Testis (tissue), 3 donors: ENCODE measurements around the gene SLC22A31. TPM values are rescaled to one million over a fixed set of nuclear protein-coding genes. Genes with fewer than 3 reads are reported as not detected.

ENCODE experiments used
- DNase-seq: peaks from one replicate; pipeline ENCODE4 v3.0.0-alpha.2; 2019
- H3K27ac ChIP-seq, 2 donors: fragments of 200-600 bp; sonication (generic); one replicate each; pipeline ENCODE4 v1.5.1; 2019
- H3K27me3 ChIP-seq: fragments of 200-600 bp; sonication (generic); one replicate; pipeline ENCODE4 v1.5.1; 2019
- H3K36me3 ChIP-seq: fragments of 200-600 bp; sonication (generic); one replicate; pipeline ENCODE4 v1.5.1; 2017; ENCODE audit warnings: low read depth; ENCODE audit errors: missing control alignments
- H3K4me1 ChIP-seq: fragments of 200-600 bp; sonication (generic); one replicate; pipeline ENCODE4 v1.5.1; 2019
- H3K4me3 ChIP-seq, 2 donors: fragments of 200-600 bp; sonication (generic); one replicate each; pipeline ENCODE4 v1.5.1; 2017 to 2019
- H3K9me3 ChIP-seq: fragments of 200-600 bp; sonication (generic); one replicate; pipeline ENCODE4 v1.5.1; 2017
- POLR2A ChIP-seq: fragments of 450-650 bp; IDR thresholded peaks from one replicate; pipeline ENCODE4 v1.6.1; 2017; ENCODE audit warnings: antibody characterized with exemption, mild to moderate bottlenecking, moderate library complexity
- WGBS, 2 donors: methylation state at CpG; one replicate each; pipeline ENCODE4 v1.1.5; 2018; 5-methylcytosine and 5-hydroxymethylcytosine counted together
- intact Hi-C: fragments of 100-400 bp; cut with DNase I; formaldehyde crosslinking; loops from one replicate; pipeline ENCODE4 v1.15.1; 2023; ENCODE audit warnings: low total_unique reads
- polyA plus RNA-seq: library from polyadenylated mRNA; stranded (reverse); fragments of 350-450 nt; fragmentation: Illumina TruSeq; extraction: RNeasy Lipid Tissue Mini Kit (QIAGEN cat#74804); gene quantifications from one replicate; pipeline ENCODE4 v1.2.3, GENCODE V29; 2014; ENCODE audit warnings: low read depth, low replicate concordance; ENCODE audit not compliant: insufficient read depth
- total RNA-seq, 2 donors: library from RNA; depleted of rRNA; stranded (reverse); fragments of >200 nt; gene quantifications; one replicate each; pipeline ENCODE4 v1.2.3, GENCODE V29; 2016
- TF ChIP-seq, protein P1 (sequence below), 3 experiments: fragments of 450-650 bp in 2 of 3; fragments of 200-600 bp in 1 of 3; sonication (generic) in 1 of 3; IDR thresholded peaks; one replicate each; pipeline ENCODE4 v1.5.1; 2016 to 2019; ENCODE audit warnings: antibody characterized with exemption in 3 of 3, mild to moderate bottlenecking in 2 of 3, moderate library complexity in 1 of 3

SLC22A31 gene
- total and polyA plus RNA-seq, 3 donors from 2014 or later = 3.9 to 8.2 (median 6.2) TPM

DNA sequence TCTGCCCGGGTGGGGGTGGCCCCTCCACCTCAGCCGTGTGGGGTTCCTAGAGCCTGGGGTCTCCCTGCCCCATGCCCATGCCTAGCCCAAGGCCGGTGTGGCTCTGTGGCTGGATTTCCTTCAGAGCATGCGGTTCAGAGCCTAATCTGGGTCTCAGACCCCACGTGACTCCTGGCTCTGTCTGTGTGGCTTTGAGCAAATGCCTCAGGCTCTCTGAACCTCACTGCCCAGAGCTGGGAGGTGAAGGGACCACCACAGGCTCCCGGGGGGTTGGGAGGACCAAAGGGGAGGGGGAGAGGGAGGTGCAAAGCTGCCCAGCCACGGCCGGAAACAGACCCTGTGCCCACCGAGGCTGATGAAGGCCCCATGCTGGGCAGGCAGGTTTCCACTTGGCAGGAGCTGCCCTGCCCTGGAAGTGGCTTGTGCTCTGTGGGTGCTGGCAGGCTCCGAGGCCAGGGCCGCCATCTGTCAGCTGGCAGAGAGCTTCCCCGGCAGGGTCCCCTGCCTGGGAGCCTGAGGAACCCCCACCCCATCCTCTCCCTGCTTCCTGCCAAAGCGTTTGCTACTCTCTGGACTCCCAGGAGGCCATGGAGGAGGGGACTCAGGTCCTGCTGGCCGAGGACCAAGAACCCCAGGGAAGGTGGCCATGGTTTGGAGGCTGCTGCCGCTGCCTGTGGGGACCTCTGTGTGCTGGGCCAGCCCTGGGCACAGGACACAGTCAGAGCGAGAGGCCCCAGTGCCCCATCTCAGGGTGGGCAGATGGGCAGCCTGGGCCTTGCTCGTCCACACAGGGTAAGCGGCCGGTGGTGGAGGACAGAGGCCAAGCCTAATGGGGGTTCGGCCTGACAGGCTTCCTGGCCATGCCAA is 24.8 kb downstream of the SLC22A31 start:
- no peaks in the 10 kb centered on the region for H3K27me3 ChIP-seq

DNA sequence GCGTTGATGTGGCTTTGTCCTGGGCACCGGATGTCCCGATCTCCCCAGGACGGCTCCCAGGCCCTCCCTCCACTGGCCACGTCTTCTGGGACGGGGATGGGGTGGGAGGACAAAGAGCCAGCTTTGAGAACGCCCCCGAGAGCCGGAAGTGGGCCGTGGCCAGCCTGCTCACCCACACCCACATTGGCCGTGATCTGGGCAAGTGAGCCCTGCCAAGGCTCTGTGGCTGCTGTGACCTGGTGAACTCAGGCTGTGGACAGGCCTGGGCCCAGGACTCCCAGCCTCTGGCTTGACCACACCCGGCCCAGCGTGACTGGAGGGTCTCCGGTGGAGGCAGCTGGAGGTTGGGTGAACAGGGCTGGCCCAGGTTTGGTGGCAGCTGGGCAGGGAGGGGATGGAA is 25.5 kb downstream of the SLC22A31 start:
- Histone ChIP-seq H3K4me3 (no peak overlapping the region), H3K4me1 (peaks cover 5% of the 10 kb centered on the region), H3K27ac (no peak overlapping the region), H3K27me3 (no peaks in the 10 kb centered on the region), H3K9me3 (no peaks in the 10 kb centered on the region), H3K36me3 (no peaks in the 10 kb centered on the region)
- no peak for DNase-seq
- TF ChIP-seq POLR2A = no peak
- TF ChIP-seq, protein P1, sequence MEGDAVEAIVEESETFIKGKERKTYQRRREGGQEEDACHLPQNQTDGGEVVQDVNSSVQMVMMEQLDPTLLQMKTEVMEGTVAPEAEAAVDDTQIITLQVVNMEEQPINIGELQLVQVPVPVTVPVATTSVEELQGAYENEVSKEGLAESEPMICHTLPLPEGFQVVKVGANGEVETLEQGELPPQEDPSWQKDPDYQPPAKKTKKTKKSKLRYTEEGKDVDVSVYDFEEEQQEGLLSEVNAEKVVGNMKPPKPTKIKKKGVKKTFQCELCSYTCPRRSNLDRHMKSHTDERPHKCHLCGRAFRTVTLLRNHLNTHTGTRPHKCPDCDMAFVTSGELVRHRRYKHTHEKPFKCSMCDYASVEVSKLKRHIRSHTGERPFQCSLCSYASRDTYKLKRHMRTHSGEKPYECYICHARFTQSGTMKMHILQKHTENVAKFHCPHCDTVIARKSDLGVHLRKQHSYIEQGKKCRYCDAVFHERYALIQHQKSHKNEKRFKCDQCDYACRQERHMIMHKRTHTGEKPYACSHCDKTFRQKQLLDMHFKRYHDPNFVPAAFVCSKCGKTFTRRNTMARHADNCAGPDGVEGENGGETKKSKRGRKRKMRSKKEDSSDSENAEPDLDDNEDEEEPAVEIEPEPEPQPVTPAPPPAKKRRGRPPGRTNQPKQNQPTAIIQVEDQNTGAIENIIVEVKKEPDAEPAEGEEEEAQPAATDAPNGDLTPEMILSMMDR (IDR thresholded peaks at IDR 0.05) = no peak
- intact Hi-C loops = no loop called here
- WGBS, 2 donors = 92 to 100% methylated on average over 1 to 14 of the region's 14 CpGs

More for the DNA sequence above, 24.8 kb downstream of the SLC22A31 start:
- no peak for DNase-seq
- WGBS, 2 donors = 56 to 71% methylated on average over 5 to 15 of the region's 20 CpGs
- H3K9me3 ChIP-seq = no peaks in the 10 kb centered on the region
- H3K36me3 ChIP-seq = no peaks in the 10 kb centered on the region
- intact Hi-C loops = no loop called here
- TF ChIP-seq POLR2A = no peak
- TF ChIP-seq, protein P1 (IDR thresholded peaks at IDR 0.05) = no peak
- H3K4me1 ChIP-seq = peaks cover 5% of the 10 kb centered on the region
- H3K4me3 ChIP-seq = no peak overlapping the region
- H3K27ac ChIP-seq = no peak overlapping the region

DNA sequence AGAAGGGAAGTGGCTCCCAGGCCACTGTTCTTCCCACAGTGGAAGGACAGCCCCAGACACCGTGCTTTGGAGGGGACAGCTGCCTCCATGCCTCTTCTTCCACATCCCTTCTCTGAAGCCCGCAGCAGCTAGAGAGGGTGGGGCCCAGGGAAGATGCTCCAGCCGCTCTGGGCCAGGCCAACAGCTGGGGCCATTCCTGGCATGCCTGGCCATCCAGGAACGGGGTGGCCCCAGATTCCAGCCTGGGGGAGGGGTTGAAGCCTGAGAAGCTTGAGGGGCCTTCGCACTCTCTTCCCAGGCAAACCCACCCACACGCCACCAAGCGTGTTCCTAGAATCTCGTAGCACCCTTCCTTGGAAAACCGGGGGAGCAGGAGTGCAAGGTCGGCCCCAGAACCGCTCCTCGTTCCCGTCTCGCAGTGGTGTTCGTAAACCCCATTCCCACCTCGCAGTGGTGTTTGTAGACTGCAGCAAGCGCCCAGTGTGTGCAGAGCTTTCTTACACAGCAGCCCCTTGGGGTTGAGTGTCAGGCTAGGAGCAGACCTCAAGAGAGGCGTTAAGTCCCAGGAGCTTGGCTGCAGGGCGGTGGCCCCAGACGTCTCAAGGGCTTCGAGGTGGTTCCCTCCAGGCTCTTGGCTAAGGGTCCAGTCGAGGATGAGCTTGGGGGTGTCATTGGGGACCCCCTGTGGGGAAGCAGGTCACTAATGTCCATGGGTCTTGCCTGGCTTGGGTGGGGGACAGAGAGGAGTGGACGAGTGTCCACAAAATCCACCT is 26.1 kb downstream of the SLC22A31 start:
- 70 to 71% methylated on average over 16 to 23 of the region's 23 CpGs for WGBS, 2 donors
- TF ChIP-seq, protein P1 (IDR thresholded peaks at IDR 0.05) = no peak
- TF ChIP-seq POLR2A = no peak
- Histone ChIP-seq H3K36me3 (no peaks in the 10 kb centered on the region), H3K27me3 (no peaks in the 10 kb centered on the region), H3K9me3 (no peaks in the 10 kb centered on the region), H3K4me1 (peaks cover 5% of the 10 kb centered on the region), H3K27ac (no peak overlapping the region), H3K4me3 (no peak overlapping the region)
- DNase-seq = no peak
- intact Hi-C loops = no loop called here

DNA sequence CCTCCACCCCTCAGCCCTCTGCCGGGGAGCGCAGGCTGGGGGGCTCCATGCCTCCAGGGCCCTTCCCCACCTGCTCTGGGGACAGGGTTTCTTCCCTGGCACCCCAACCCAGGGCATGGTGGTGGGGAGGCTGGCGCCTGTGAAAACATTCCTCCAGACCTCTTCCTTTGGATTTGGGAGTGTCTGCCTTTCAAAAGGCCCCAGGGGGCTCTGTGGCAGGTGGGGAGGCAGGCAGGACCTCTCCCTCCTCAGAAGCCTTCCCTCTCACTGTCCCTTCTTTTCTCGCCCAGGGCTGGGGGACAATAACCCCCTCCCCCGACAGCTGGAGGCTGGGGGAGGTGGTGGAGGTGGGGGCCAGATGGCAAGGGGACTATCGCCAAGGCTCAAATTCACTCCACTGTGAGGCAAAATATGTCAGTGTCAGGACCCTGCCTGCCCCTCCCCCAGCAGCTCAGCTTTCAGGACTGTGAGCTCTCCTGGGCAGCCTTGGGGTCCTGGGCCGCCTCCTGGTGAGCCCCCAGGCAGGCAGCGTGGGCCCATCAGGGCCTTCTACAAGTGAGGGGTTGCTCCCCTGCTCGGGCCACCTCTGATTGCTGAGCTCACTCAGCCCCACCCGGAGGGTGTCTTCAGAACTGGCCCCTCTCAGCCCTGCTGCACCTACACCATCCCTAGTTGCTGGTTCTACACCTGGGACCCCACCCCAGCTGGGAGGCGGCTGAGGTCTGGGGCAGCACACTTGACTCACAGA is 27.0 kb downstream of the SLC22A31 start:
- Histone ChIP-seq H3K4me1 (peaks cover 5% of the 10 kb centered on the region), H3K4me3 (no peak overlapping the region), H3K9me3 (no peaks in the 10 kb centered on the region), H3K27me3 (no peaks in the 10 kb centered on the region), H3K27ac (no peak overlapping the region), H3K36me3 (no peaks in the 10 kb centered on the region)
- WGBS, 2 donors = 65 to 77% methylated on average over 4 to 11 of the region's 11 CpGs
- no peak for DNase-seq
- intact Hi-C loops = no loop called here
- TF ChIP-seq, protein P1 (IDR thresholded peaks at IDR 0.05) = no peak
